Fibroblast of lung (primary cell): ENCODE results near the gene BCL11A.

ENCODE experiments used
- CTCF ChIP-seq, 2 donors: IDR thresholded peaks in 1 of 2; conservative IDR thresholded peaks in 1 of 2; 1 replicate in 1 of 2; 2 replicates in 1 of 2; pipeline ENCODE4 v1.5.1; 2011 to 2012; ENCODE audit warnings: low read length in 2 of 2, control low read depth in 1 of 2, inconsistent platforms in 1 of 2, low read depth in 1 of 2, mild to moderate bottlenecking in 1 of 2
- EZH2 ChIP-seq: IDR thresholded peaks from 2 replicates; pipeline ENCODE4 v1.5.1; 2012; ENCODE audit warnings: low read length, control low read depth, mild to moderate bottlenecking; ENCODE audit errors: missing control alignments

- no peak for TF ChIP-seq CTCF (conservative IDR thresholded peaks at IDR 0.05 in 1 of 2, IDR thresholded peaks at IDR 0.05 in 1 of 2; ENCODE audit: low read depth in 1 of 2, low read length in 2 of 2)
- no peak for TF ChIP-seq EZH2
Observed at GRCh38 chr2:60529136-60529784, 24.2 kb downstream of the BCL11A start.
